ENCODE measurements around the gene PLA2G4B. TPM values are rescaled to one million over a fixed set of nuclear protein-coding genes. Genes with fewer than 3 reads are reported as not detected.
A peak's percentile ranks its signal among the peaks of the same experiment; 100 is the strongest.

PLA2G4B gene
- total and polyA plus RNA-seq, 3 donors from 2014 or later, result 7.4 to 16.6 (median 16.4) TPM

DNA sequence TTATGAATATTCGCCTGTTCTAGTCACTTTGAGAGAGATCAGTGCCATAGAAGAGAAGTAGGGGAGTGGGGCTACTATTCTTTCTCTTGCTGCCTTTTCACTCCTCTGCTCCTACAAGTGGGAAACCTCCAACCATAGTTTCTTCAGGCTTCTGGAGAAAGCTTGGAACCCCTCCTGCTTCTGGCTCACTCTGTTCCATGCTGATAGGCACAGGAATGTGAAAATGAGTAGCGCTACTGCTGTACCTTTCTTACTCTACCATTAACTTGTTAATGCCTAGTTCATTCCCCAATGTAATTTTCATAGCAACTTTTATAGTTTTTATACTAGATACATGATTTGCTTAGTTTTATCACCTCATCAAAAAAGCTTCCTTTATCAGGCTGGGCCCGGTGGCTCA is 37.5 kb upstream of the PLA2G4B start:
- intact Hi-C loops (cut with DNase I; ENCODE audit: low total_unique reads), result no loop called here
- TF ChIP-seq, protein P1, sequence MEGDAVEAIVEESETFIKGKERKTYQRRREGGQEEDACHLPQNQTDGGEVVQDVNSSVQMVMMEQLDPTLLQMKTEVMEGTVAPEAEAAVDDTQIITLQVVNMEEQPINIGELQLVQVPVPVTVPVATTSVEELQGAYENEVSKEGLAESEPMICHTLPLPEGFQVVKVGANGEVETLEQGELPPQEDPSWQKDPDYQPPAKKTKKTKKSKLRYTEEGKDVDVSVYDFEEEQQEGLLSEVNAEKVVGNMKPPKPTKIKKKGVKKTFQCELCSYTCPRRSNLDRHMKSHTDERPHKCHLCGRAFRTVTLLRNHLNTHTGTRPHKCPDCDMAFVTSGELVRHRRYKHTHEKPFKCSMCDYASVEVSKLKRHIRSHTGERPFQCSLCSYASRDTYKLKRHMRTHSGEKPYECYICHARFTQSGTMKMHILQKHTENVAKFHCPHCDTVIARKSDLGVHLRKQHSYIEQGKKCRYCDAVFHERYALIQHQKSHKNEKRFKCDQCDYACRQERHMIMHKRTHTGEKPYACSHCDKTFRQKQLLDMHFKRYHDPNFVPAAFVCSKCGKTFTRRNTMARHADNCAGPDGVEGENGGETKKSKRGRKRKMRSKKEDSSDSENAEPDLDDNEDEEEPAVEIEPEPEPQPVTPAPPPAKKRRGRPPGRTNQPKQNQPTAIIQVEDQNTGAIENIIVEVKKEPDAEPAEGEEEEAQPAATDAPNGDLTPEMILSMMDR (IDR thresholded peaks at IDR 0.05), result no peak
- no peak for TF ChIP-seq POLR2A (IDR thresholded peaks at IDR 0.05)
- Histone ChIP-seq H3K27ac (no peak overlapping the region), H3K36me3 (ENCODE audit: low read depth, missing control alignments) (no peaks in the 10 kb centered on the region), H3K9me3 (no peaks in the 10 kb centered on the region), H3K27me3 (no peaks in the 10 kb centered on the region), H3K4me3 (no peak overlapping the region), H3K4me1 (peaks cover 44% of the 10 kb centered on the region)
- no peak for DNase-seq
- 70 to 73% methylated on average over 3 of the region's 3 CpGs for WGBS, 2 donors

GRCh38 chr15:41801850-41802455 is 36.7 kb upstream of the PLA2G4B start:
- no peak for DNase-seq
- intact Hi-C loops (cut with DNase I; ENCODE audit: low total_unique reads), result no loop called here
- peaks cover 44% of the 10 kb centered on the region for H3K4me1 ChIP-seq
- H3K4me3 ChIP-seq, result no peak overlapping the region
- no peaks in the 10 kb centered on the region for H3K36me3 ChIP-seq (ENCODE audit: low read depth, missing control alignments)
- WGBS, 2 donors, result 93 to 94% methylated on average over 3 of the region's 3 CpGs
- no peak overlapping the region for H3K27ac ChIP-seq
- H3K27me3 ChIP-seq, result no peaks in the 10 kb centered on the region
- TF ChIP-seq, protein P1 (IDR thresholded peaks at IDR 0.05), result no peak
- no peak for TF ChIP-seq POLR2A (IDR thresholded peaks at IDR 0.05)
- no peaks in the 10 kb centered on the region for H3K9me3 ChIP-seq

DNA sequence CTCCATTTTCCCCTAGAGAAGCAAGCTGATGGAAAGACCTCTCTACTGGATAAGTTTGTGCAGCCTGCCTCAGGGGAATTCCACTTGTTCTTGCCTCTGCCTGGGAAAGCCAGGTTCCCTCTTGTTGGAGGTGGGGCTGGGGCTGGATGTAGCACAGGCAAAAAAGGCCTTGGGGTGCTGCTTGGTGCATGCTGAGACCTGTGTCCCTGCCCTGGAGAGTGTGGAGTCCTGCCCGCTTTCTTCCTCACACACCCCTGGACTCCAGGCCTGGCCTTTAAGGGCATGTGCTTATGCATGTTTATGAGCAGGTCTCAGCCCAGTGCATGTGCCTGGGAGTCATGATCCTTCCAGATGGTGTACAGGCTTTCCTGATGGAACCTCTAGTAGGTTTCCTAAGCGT is 34.3 kb upstream of the PLA2G4B start:
- peaks cover 33% of the 10 kb centered on the region for H3K4me1 ChIP-seq
- H3K27ac ChIP-seq, result peak overlapping the region in 1 of 2 donors; percentile 33
- H3K4me3 ChIP-seq, result no peak overlapping the region
- intact Hi-C loops (cut with DNase I; ENCODE audit: low total_unique reads), result no loop called here
- H3K27me3 ChIP-seq, result no peaks in the 10 kb centered on the region
- no peaks in the 10 kb centered on the region for H3K9me3 ChIP-seq
- DNase-seq, result no peak
- TF ChIP-seq, protein P1 (IDR thresholded peaks at IDR 0.05), result no peak
- no peak for TF ChIP-seq POLR2A (IDR thresholded peaks at IDR 0.05)
- no peaks in the 10 kb centered on the region for H3K36me3 ChIP-seq (ENCODE audit: low read depth, missing control alignments)
- 77 to 96% methylated on average over 2 of the region's 2 CpGs for WGBS, 2 donors

- intact Hi-C loops (cut with DNase I; ENCODE audit: low total_unique reads), result no loop called here
- no peak for TF ChIP-seq POLR2A (IDR thresholded peaks at IDR 0.05)
- TF ChIP-seq, protein P1 (IDR thresholded peaks at IDR 0.05), result no peak
- Histone ChIP-seq H3K36me3 (ENCODE audit: low read depth, missing control alignments) (no peaks in the 10 kb centered on the region), H3K9me3 (no peaks in the 10 kb centered on the region), H3K4me1 (peaks cover 26% of the 10 kb centered on the region), H3K27ac (peak overlapping the region; percentile 19 to 33), H3K4me3 (no peak overlapping the region), H3K27me3 (no peaks in the 10 kb centered on the region)
- WGBS, 2 donors, result 69 to 72% methylated on average over 7 of the region's 8 CpGs
- no peak for DNase-seq
These were observed 33.6 kb upstream of the PLA2G4B start for GRCh38 chr15:41804916-41805666.

Measured in testis (tissue), 3 donors.